BLaER1 treated with 17β-estradiol and CSF1 and Interleukin-3, amounts not matched to agents 10 nM and 100 nM (cell line): ENCODE measurements around the gene CEACAM19.
"Not testable (repeated sequence)": the region's sequence is repeated elsewhere in the genome, so short reads cannot be mapped to it uniquely, and the experiment has no call there.

Source experiments
- H3K27ac ChIP-seq, 11 experiments: shearing (Covaris generic); formaldehyde crosslinking; 2 replicates each; pipeline ENCODE4 v1.8.1; 2022
- H3K27me3 ChIP-seq, 11 experiments: shearing (Covaris generic); formaldehyde crosslinking; 2 replicates each; pipeline ENCODE4 v1.8.1; 2022
- H3K36me3 ChIP-seq, 11 experiments: shearing (Covaris generic); formaldehyde crosslinking; 2 replicates each; pipeline ENCODE4 v1.8.1; 2022
- H3K4me1 ChIP-seq, 10 experiments: shearing (Covaris generic); formaldehyde crosslinking; 2 replicates each; pipeline ENCODE4 v1.8.1; 2022
- H3K4me2 ChIP-seq, 11 experiments: shearing (Covaris generic); formaldehyde crosslinking; 2 replicates each; pipeline ENCODE4 v1.8.1; 2022
- H3K4me3 ChIP-seq, 10 experiments: shearing (Covaris generic); formaldehyde crosslinking; 2 replicates each; pipeline ENCODE4 v1.8.1; 2022
- H3K9ac ChIP-seq, 11 experiments: shearing (Covaris generic); formaldehyde crosslinking; 2 replicates each; pipeline ENCODE4 v1.8.1; 2022
- H3K9me3 ChIP-seq, 11 experiments: shearing (Covaris generic); formaldehyde crosslinking; replicated peaks in 1 of 11; 2 replicates each; pipeline ENCODE4 v1.8.1; 2022
- H4K20me1 ChIP-seq, 11 experiments: shearing (Covaris generic); formaldehyde crosslinking; 2 replicates each; pipeline ENCODE4 v1.8.1; 2022
- Cebpa-rat ChIP-seq, 11 experiments: shearing (Covaris generic); IDR thresholded peaks; 2 replicates each; pipeline ENCODE4 v1.8.1; 2022

CEACAM19 gene

GRCh38 chr19:44710483-44710882, 39.2 kb downstream of the CEACAM19 start:
- no peaks in the 10 kb centered on the region for H4K20me1 ChIP-seq
- peaks cover 0 to 5% (median 0%) of the 10 kb centered on the region in 11 experiments; a peak in 1 of 22 replicates for H3K36me3 ChIP-seq
- peak overlapping the region in 9 of 11 experiments; percentile 12 to 68 (median 51); a peak in 16 of 22 replicates for H3K4me2 ChIP-seq
- no peaks in the 10 kb centered on the region for H3K27me3 ChIP-seq
- TF ChIP-seq Cebpa-rat (IDR thresholded peaks at IDR 0.05), result no peak
- no peak overlapping the region for H3K4me3 ChIP-seq
- no peak overlapping the region for H3K27ac ChIP-seq
- no peak overlapping the region; a peak in 1 of 22 replicates for H3K9ac ChIP-seq
- H3K9me3 ChIP-seq, result peaks cover 11 to 16% (median 13%) of the 10 kb centered on the region in 11 experiments
- peaks cover 0 to 16% (median 12%) of the 10 kb centered on the region in 10 experiments; a peak in 17 of 20 replicates for H3K4me1 ChIP-seq

- no peak for TF ChIP-seq Cebpa-rat (IDR thresholded peaks at IDR 0.05)
- Histone ChIP-seq H4K20me1 (no peaks in the 10 kb centered on the region), H3K4me3 (no peak overlapping the region), H3K27me3 (no peaks in the 10 kb centered on the region), H3K9me3 (peaks cover 15 to 21% (median 18%) of the 10 kb centered on the region in 11 experiments), H3K4me2 (no peak overlapping the region), H3K9ac (no peak overlapping the region), H3K27ac (no peak overlapping the region), H3K4me1 (peaks cover 3 to 19% (median 13%) of the 10 kb centered on the region in 10 experiments; a peak in 19 of 20 replicates), H3K36me3 (peaks cover 0 to 5% (median 0%) of the 10 kb centered on the region in 11 experiments; a peak in 1 of 22 replicates)
Observed at GRCh38 chr19:44712864-44713515, 41.7 kb downstream of the CEACAM19 start.

- Histone ChIP-seq H3K27ac (no peak overlapping the region), H4K20me1 (no peaks in the 10 kb centered on the region), H3K4me2 (no peak overlapping the region), H3K4me3 (peak overlapping the region in 1 of 10 experiments; percentile 38; a peak in 1 of 20 replicates), H3K36me3 (peaks cover 0 to 5% (median 0%) of the 10 kb centered on the region in 11 experiments; a peak in 1 of 22 replicates), H3K27me3 (no peaks in the 10 kb centered on the region), H3K4me1 (peaks cover 13 to 35% (median 27%) of the 10 kb centered on the region in 10 experiments), H3K9me3 (peaks cover 15 to 21% (median 18%) of the 10 kb centered on the region in 11 experiments), H3K9ac (no peak overlapping the region)
- no peak for TF ChIP-seq Cebpa-rat (IDR thresholded peaks at IDR 0.05)
Observed at GRCh38 chr19:44714597-44715169, 43.4 kb downstream of the CEACAM19 start.

DNA sequence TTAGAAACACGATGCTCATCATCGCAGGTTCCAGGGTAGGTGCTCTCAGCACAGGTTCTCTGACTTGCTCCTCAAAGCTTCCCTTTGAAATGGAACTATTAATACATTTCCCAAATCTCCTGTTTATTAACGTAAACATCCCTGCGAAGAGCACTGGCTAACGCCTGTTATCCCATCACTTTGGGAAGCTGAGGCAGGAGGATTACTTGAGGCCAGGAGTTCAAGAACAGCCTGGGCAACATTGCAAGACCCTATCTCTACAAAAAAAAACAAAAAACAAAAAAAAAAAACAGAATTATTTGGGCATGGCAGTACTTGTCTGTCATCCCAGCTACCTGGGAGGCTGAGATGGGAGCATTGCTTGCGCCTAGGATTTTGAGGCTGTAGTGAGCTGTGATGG, 46.3 kb downstream of the CEACAM19 start:
- H3K9me3 ChIP-seq, result peaks cover 15 to 21% (median 18%) of the 10 kb centered on the region in 11 experiments
- peaks cover 18 to 50% (median 44%) of the 10 kb centered on the region in 10 experiments for H3K4me1 ChIP-seq
- peak overlapping the region in 3 of 11 experiments; percentile 83 to 87 (median 85); a peak in 2 of 22 replicates for H3K4me2 ChIP-seq
- H3K27ac ChIP-seq, result no peak overlapping the region
- TF ChIP-seq Cebpa-rat (IDR thresholded peaks at IDR 0.05), result no peak
- H4K20me1 ChIP-seq, result no peaks in the 10 kb centered on the region
- H3K4me3 ChIP-seq, result no peak overlapping the region
- no peaks in the 10 kb centered on the region for H3K27me3 ChIP-seq
- no peak overlapping the region for H3K9ac ChIP-seq
- peaks cover 0 to 5% (median 0%) of the 10 kb centered on the region in 11 experiments; a peak in 1 of 22 replicates for H3K36me3 ChIP-seq

- Histone ChIP-seq H3K27me3 (no peaks in the 10 kb centered on the region), H3K4me2 (peak overlapping the region in 8 of 11 experiments; percentile 15 to 91 (median 83); a peak in 15 of 22 replicates), H3K4me3 (peak overlapping the region in 1 of 10 experiments; percentile 12; a peak in 1 of 20 replicates), H3K9ac (peak overlapping the region in 3 of 11 experiments; percentile 27 to 46 (median 38); a peak in 3 of 22 replicates), H3K4me1 (peaks cover 28 to 59% (median 52%) of the 10 kb centered on the region in 10 experiments), H3K36me3 (peaks cover 0 to 5% (median 0%) of the 10 kb centered on the region in 11 experiments; a peak in 1 of 22 replicates), H3K27ac (peak overlapping the region in 5 of 11 experiments; percentile 5 to 33 (median 26); a peak in 6 of 22 replicates), H3K9me3 (peaks cover 15 to 21% (median 18%) of the 10 kb centered on the region in 11 experiments), H4K20me1 (no peaks in the 10 kb centered on the region)
- TF ChIP-seq Cebpa-rat (IDR thresholded peaks at IDR 0.05), result no peak
Observed at GRCh38 chr19:44718441-44719261, 47.4 kb downstream of the CEACAM19 start.

- no peak for TF ChIP-seq Cebpa-rat (IDR thresholded peaks at IDR 0.05)
- H3K4me2 ChIP-seq, result peak overlapping the region in 8 of 11 experiments; percentile 15 to 91 (median 83); a peak in 15 of 22 replicates
- H3K4me1 ChIP-seq, result peaks cover 34 to 66% (median 59%) of the 10 kb centered on the region in 10 experiments
- peaks cover 15 to 20% (median 17%) of the 10 kb centered on the region in 11 experiments for H3K9me3 ChIP-seq
- H3K27ac ChIP-seq, result 0 out of 22 replicates have a peak overlapping the region, but pooled peaks of 1 of the 11 experiments have one; percentile 18
- no peak overlapping the region for H3K9ac ChIP-seq
- peak overlapping the region in 1 of 10 experiments; percentile 12; a peak in 1 of 20 replicates for H3K4me3 ChIP-seq
- H3K36me3 ChIP-seq, result peaks cover 0 to 5% (median 0%) of the 10 kb centered on the region in 11 experiments; a peak in 1 of 22 replicates
- H4K20me1 ChIP-seq, result no peaks in the 10 kb centered on the region
- no peaks in the 10 kb centered on the region for H3K27me3 ChIP-seq
Observed at GRCh38 chr19:44719262-44719701, 48.0 kb downstream of the CEACAM19 start.

DNA sequence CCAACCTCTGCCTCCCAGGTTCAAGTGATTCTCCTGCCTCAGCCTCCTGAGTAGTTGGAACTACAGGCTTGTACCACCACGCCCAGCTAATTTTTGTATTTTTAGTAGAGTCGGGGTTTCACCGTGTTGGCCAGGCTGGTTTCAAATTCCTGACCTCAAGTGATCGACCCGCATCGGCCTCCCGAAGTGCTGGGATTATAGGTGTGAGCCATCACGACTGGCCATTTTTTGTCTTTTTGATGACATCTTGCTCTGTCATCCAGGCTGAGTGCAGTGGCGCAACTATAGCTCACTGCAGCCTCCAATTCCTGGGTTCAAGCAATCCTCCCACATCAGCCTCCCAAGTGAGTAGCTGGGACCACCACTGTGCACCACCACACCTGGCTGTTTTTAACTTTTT, 49.1 kb downstream of the CEACAM19 start:
- not testable (repeated sequence) for H3K9ac ChIP-seq, H3K4me3 ChIP-seq, H3K36me3 ChIP-seq, H3K27ac ChIP-seq, H4K20me1 ChIP-seq, H3K9me3 ChIP-seq, H3K27me3 ChIP-seq
- H3K4me1 ChIP-seq, result peaks cover 44 to 77% (median 69%) of the 10 kb centered on the region in 10 experiments
- H3K4me2 ChIP-seq, result peak overlapping the region in 8 of 11 experiments; percentile 63 to 96 (median 86); a peak in 15 of 22 replicates

GRCh38 chr19:44720945-44721344, 49.7 kb downstream of the CEACAM19 start:
- Histone ChIP-seq H3K9me3 (peaks cover 0 to 3% (median under 1%) of the 10 kb centered on the region in 11 experiments; a peak in 12 of 22 replicates), H3K27ac (peak overlapping the region in 5 of 11 experiments; percentile 50 to 78 (median 70); a peak in 7 of 22 replicates), H3K4me3 (no peak overlapping the region), H3K36me3 (no peaks in the 10 kb centered on the region), H3K27me3 (no peaks in the 10 kb centered on the region), H4K20me1 (no peaks in the 10 kb centered on the region), H3K4me2 (peak overlapping the region; percentile 63 to 96 (median 89); a peak in 21 of 22 replicates), H3K9ac (peak overlapping the region in 1 of 11 experiments; percentile 56; a peak in 1 of 22 replicates), H3K4me1 (peaks cover 48 to 82% (median 74%) of the 10 kb centered on the region in 10 experiments)
- TF ChIP-seq Cebpa-rat (IDR thresholded peaks at IDR 0.05), result no peak

- H3K9ac ChIP-seq, result peak overlapping the region in 4 of 11 experiments; percentile 56 to 70 (median 62); a peak in 6 of 22 replicates
- peak overlapping the region; percentile 63 to 96 (median 89) for H3K4me2 ChIP-seq
- H3K4me1 ChIP-seq, result peaks cover 48 to 87% (median 76%) of the 10 kb centered on the region in 10 experiments
Observed at GRCh38 chr19:44721369-44721768, 50.1 kb downstream of the CEACAM19 start.

More at GRCh38 chr19:44721369-44721768, 50.1 kb downstream of the CEACAM19 start:
- not testable (repeated sequence) for H3K9me3 ChIP-seq, H3K27me3 ChIP-seq, H4K20me1 ChIP-seq, H3K36me3 ChIP-seq
- Histone ChIP-seq H3K4me3 (0 out of 20 replicates have a peak overlapping the region, but pooled peaks of 3 of the 10 experiments have one; percentile 18 to 52 (median 33)), H3K27ac (peak overlapping the region in 9 of 11 experiments; percentile 30 to 78 (median 62); a peak in 14 of 22 replicates)
